ENCODE results near the gene CD1B.

- no peak for TF ChIP-seq CTCF (IDR thresholded peaks at IDR 0.05)
- TF ChIP-seq POLR2A (IDR thresholded peaks at IDR 0.05), result no peak
Observed at GRCh38 chr1:158331481-158332150, at the start of gene CD1B.
